Measurements from ENCODE around the gene ADAMTS13.

DNA sequence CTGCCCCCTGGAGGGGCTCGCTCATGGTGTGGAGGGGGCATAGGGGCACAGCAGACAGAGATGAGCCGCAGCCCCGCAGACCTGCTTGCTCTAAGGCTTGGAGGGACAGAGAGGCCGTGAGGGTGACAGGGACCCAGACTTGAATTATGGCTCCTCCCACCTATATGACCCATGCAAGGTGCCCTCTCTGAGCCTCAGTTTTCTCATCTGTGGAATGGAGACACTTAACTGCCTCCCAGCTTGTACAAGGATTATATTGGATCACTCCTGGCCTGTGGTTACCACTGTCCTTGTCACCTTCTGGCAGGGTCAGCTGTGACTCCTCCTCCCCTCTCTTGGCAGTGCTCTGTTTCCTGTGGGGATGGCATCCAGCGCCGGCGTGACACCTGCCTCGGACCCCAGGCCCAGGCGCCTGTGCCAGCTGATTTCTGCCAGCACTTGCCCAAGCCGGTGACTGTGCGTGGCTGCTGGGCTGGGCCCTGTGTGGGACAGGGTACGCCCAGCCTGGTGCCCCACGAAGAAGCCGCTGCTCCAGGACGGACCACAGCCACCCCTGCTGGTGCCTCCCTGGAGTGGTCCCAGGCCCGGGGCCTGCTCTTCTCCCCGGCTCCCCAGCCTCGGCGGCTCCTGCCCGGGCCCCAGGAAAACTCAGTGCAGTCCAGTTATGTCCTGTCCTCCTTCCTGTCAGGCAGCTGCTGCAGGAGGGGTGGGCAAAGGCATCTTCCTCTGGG lies 32.9 kb downstream of the ADAMTS13 start:
- TF ChIP-seq, protein P1, sequence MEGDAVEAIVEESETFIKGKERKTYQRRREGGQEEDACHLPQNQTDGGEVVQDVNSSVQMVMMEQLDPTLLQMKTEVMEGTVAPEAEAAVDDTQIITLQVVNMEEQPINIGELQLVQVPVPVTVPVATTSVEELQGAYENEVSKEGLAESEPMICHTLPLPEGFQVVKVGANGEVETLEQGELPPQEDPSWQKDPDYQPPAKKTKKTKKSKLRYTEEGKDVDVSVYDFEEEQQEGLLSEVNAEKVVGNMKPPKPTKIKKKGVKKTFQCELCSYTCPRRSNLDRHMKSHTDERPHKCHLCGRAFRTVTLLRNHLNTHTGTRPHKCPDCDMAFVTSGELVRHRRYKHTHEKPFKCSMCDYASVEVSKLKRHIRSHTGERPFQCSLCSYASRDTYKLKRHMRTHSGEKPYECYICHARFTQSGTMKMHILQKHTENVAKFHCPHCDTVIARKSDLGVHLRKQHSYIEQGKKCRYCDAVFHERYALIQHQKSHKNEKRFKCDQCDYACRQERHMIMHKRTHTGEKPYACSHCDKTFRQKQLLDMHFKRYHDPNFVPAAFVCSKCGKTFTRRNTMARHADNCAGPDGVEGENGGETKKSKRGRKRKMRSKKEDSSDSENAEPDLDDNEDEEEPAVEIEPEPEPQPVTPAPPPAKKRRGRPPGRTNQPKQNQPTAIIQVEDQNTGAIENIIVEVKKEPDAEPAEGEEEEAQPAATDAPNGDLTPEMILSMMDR (IDR thresholded peaks at IDR 0.05): no peak
- TF ChIP-seq POLR2A (IDR thresholded peaks at IDR 0.05): no peak
